ENCODE data around the gene CEP128.

- no peak for TF ChIP-seq CTCF (conservative IDR thresholded peaks at IDR 0.05; ENCODE audit: low read depth, low read length)
- TF ChIP-seq EZH2 (IDR thresholded peaks at IDR 0.05; ENCODE audit: borderline replicate concordance, low read depth, low read length, poor library complexity, severe bottlenecking): no peak
These were observed 419.1 kb downstream of the CEP128 start for GRCh38 chr14:80522411-80522810.

All from A673 (cell line).